Activated naive CD8-positive, alpha-beta T cell treated with anti-CD3 and anti-CD28 coated beads, Interleukin-2, amount 50 U/mL, for 24 hours (primary cell): Measurements from ENCODE around the gene ANKH.
"Not testable (repeated sequence)": the region's sequence is repeated elsewhere in the genome, so short reads cannot be mapped to it uniquely, and the experiment has no call there.

Source experiments
- ATAC-seq: fragments of 150-1000 bp; cut with Tn5 transposase; one replicate; pipeline ENCODE4 v1.10.0; 2021
- DNase-seq: peaks from one replicate; pipeline ENCODE4 v3.0.0; 2021
- H3K27ac Mint-ChIP-seq: one replicate; pipeline ENCODE4 v1.8.0; 2021; ENCODE audit warnings: mild to moderate bottlenecking, mixed read lengths
- H3K27me3 Mint-ChIP-seq: one replicate; pipeline ENCODE4 v1.8.0; 2021; ENCODE audit warnings: mixed read lengths
- H3K36me3 Mint-ChIP-seq: one replicate; pipeline ENCODE4 v1.8.0; 2021; ENCODE audit warnings: low read depth, mixed read lengths
- H3K4me1 Mint-ChIP-seq: one replicate; pipeline ENCODE4 v1.8.0; 2021; ENCODE audit warnings: mixed read lengths
- H3K4me3 Mint-ChIP-seq: one replicate; pipeline ENCODE4 v1.8.0; 2021; ENCODE audit warnings: mild to moderate bottlenecking, moderate library complexity, mixed read lengths
- H3K9me3 Mint-ChIP-seq: one replicate; pipeline ENCODE4 v1.8.0; 2021; ENCODE audit warnings: mixed read lengths

The ANKH gene

DNA sequence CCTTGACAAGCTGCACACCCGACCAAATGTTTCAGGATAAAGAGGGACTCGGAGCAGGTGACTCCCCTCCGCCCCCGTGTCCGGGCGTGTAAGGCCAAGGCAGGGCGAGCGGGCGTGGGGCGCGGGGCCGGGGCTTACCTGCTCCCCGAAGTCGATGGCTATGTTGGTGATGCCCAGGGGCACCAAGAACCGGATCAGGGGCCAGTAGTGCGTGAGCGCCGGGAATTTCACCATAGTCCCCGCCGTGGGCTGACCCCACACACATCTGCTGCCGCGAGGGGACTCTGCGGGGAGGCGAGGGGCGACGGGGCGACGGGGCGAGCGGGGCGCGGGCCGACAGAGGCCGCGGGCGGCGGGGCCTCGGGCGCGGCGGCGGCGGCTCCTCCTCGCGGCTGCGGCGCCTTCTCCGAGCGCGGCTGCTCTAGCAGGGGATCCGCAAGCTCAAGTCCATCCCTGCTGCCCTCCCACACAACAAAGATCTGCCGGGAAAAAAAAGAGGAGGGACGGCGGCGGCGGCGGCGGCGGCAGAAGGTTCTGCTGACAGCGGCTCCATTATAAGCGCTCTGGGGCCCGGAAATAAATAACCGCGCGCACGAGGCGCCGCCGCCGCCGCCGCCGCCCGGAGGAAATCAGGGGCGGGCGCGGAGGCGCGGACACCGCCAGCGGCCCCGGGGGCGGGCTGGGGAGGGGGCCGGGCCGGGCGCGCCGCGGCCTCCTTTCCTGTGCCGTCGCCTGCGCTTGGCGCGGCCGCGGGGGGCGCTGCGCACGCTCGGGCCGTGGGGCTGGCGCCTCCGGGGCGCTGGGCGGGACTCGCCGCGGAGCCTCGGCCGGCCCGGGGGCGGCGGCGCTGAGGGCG is at the start of gene ANKH:
Gene ANKH (minus strand): TSS at position 565 of the 856 bp plus-strand sequence. CDS start 331 bp downstream, at position 234.
- no peaks in the 10 kb centered on the region for H3K27me3 Mint-ChIP-seq
- no peaks in the 10 kb centered on the region for H3K9me3 Mint-ChIP-seq
- H3K4me3 Mint-ChIP-seq = peak within 1 kb of the TSS; percentile 97
- peaks cover 30% of the 10 kb centered on the region for H3K4me1 Mint-ChIP-seq
- peak; percentile 82 for ATAC-seq
- DNase-seq = peak; percentile 84
- peaks cover 13% of the 10 kb centered on the region for H3K36me3 Mint-ChIP-seq
- peak within 1 kb of the TSS; percentile 92 for H3K27ac Mint-ChIP-seq

DNA sequence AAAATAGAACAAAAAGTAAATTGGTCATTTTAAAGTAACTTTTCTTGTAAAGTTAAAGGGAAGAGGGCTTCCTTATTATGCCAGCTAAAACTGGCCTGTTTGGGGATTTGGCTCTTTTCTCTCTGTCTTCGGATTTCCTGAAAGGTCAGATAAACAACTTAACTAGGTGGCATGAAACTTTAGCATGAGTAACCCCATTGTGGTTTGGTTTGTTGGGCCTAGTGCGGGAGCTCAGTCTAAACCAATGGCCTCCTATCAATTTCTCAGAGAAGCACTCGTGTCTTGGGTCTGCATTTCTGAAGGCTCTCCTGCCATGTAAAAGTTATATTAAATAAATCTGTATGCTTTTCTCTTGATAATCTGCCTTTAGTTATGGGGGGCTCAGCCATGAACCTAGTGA is 48.5 kb upstream of the ANKH start:
- peak overlapping the region; percentile 78 for H3K27ac Mint-ChIP-seq

DNA sequence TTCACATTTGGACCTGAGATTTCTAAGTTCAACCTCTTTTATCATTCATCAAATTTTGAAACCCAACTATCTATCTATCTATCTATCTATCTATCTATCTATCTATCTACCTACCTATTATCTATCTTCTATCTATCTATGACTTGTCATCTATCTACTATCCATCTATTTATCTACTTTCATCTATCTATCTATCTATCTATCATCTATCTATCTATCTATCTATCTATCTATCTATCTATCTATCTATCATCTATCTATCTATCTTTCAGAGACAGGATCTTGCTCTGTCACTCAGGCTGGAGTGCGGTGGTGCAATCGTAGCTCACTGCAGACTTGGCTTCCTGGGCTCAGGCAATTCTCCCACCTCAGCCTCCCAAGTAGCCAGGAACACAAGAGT is 47.5 kb upstream of the ANKH start:
- not testable (repeated sequence) for H3K4me3 Mint-ChIP-seq, DNase-seq, H3K27me3 Mint-ChIP-seq, H3K27ac Mint-ChIP-seq, H3K36me3 Mint-ChIP-seq, ATAC-seq
- H3K4me1 Mint-ChIP-seq = peaks cover 52% of the 10 kb centered on the region
- peaks cover 13% of the 10 kb centered on the region for H3K9me3 Mint-ChIP-seq

More for the DNA sequence above, 48.5 kb upstream of the ANKH start:
- ATAC-seq (peak; percentile 30), DNase-seq (no peak)
- Mint-ChIP-seq H3K36me3 (no peaks in the 10 kb centered on the region), H3K9me3 (peaks cover 13% of the 10 kb centered on the region), H3K4me3 (no peak overlapping the region), H3K27me3 (peaks cover 1% of the 10 kb centered on the region), H3K4me1 (peaks cover 51% of the 10 kb centered on the region)

DNA sequence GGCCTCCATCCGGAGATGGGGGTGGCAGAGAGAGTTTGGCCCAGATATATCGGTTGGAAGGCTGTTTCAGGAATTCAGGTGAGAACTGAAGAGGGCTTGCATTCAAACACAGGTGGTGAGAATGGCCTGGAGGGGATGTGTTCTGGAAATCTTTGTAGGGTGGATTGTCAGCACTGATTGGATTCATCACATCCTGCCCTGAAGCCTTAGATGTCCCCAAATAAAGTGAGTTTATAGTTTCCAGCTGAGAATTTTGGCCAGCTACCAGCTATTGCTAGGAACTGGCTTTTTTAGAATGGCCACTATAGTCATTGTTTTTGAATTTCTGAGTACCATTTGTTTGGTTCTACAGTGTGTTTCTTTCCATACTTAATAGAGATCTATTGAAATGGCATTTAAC is 46.1 kb upstream of the ANKH start:
- H3K9me3 Mint-ChIP-seq = peaks cover 13% of the 10 kb centered on the region
- H3K27ac Mint-ChIP-seq = no peak overlapping the region
- ATAC-seq (no peak), DNase-seq (no peak)
- no peak overlapping the region for H3K4me3 Mint-ChIP-seq
- H3K4me1 Mint-ChIP-seq = peaks cover 50% of the 10 kb centered on the region
- peaks cover 3% of the 10 kb centered on the region for H3K27me3 Mint-ChIP-seq
- no peaks in the 10 kb centered on the region for H3K36me3 Mint-ChIP-seq

DNA sequence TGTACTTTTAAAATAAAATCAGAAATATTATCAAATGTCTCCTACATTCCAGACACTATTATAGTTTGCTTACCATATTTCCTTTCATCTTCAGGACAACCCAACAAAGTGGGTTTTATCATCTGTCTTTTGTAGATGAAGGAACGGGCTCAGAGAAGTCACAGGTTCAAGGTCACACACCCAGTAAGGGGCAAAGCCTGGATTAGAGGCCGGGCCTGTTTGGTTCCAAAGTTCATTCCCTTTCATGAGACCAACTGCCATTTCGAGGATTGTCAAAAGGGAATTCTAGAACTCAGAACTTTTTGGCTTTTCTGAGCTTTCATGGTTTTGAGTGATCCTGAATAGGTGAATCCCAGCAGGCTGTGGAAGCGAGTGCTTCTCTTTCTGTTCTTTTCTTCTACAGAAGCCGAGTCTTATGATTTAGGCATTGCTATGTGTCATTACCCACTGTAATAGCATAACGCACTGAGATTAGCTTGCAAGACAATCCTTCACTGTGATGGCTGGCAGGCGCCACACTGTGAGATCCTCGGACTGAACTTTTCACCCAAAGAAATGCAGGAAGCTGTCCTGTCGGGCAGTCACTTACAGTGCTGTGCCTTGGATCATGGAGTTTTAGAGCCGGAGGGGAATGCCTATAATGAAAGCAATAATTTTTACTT is 43.8 kb upstream of the ANKH start:
- peaks cover 3% of the 10 kb centered on the region for H3K27me3 Mint-ChIP-seq
- no peak overlapping the region for H3K27ac Mint-ChIP-seq
- peaks cover 13% of the 10 kb centered on the region for H3K9me3 Mint-ChIP-seq
- no peak for ATAC-seq
- H3K4me1 Mint-ChIP-seq = peaks cover 29% of the 10 kb centered on the region
- no peak overlapping the region for H3K4me3 Mint-ChIP-seq
- no peak for DNase-seq
- no peaks in the 10 kb centered on the region for H3K36me3 Mint-ChIP-seq

DNA sequence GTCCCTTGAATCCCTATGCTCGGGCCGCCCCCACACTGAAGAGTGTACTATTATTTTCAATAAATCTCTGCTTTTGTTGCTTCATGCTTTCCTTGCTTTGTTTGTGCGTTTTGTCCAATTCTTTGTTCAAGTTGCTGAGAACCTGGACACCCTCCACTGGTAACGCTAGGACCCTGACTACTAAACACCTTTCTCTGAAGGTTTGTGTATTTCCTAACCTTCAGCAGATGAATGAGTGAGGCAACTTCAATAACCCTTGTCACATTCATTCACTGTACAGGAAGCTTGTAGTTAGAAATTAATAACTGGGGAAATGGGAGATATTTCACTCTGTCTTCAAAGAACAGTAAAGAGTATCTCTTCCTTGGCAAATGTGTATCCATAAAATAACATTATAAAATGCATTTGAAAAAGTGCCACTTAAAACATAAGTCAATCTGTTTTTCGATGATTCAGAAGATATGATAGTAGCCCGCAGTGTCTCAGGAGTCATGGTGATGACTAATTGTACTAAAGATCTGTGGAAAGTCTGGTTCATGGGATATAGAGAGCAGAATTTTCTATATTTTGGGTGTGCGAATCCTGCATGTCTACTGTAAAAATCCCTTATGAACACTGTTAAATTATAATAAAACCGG is 43.2 kb upstream of the ANKH start:
- ATAC-seq (peak; percentile 94), DNase-seq (no peak)
- H3K27ac Mint-ChIP-seq = peak overlapping the region; percentile 73
- H3K4me3 Mint-ChIP-seq = peak overlapping the region; percentile 6
- peaks cover 3% of the 10 kb centered on the region for H3K27me3 Mint-ChIP-seq
- peaks cover 13% of the 10 kb centered on the region for H3K9me3 Mint-ChIP-seq
- peaks cover 22% of the 10 kb centered on the region for H3K4me1 Mint-ChIP-seq
- no peaks in the 10 kb centered on the region for H3K36me3 Mint-ChIP-seq

DNA sequence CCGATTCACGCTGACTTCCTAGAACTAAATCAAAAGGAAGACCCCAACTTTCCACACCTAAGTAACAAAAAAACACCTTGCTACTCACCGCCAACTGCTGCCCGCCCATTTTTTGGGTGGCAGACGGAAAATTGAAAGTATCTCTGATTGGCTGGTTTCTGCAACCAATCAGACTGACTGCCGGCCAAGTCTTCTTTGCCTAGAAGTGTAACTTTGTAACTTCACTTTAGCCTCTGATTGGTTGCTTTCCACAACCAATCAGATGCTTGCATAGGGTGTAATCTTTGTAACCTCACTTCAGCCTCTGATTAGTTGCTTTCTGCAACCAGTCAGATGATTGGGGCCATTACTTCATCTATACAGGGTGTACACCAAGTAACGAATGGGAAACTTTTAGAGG is 42.6 kb upstream of the ANKH start:
- peaks cover 19% of the 10 kb centered on the region for H3K4me1 Mint-ChIP-seq
- no peak overlapping the region for H3K4me3 Mint-ChIP-seq
- DNase-seq (no peak), ATAC-seq (no peak)
- H3K9me3 Mint-ChIP-seq = peaks cover 12% of the 10 kb centered on the region
- peaks cover 3% of the 10 kb centered on the region for H3K27me3 Mint-ChIP-seq
- no peaks in the 10 kb centered on the region for H3K36me3 Mint-ChIP-seq
- H3K27ac Mint-ChIP-seq = no peak overlapping the region

DNA sequence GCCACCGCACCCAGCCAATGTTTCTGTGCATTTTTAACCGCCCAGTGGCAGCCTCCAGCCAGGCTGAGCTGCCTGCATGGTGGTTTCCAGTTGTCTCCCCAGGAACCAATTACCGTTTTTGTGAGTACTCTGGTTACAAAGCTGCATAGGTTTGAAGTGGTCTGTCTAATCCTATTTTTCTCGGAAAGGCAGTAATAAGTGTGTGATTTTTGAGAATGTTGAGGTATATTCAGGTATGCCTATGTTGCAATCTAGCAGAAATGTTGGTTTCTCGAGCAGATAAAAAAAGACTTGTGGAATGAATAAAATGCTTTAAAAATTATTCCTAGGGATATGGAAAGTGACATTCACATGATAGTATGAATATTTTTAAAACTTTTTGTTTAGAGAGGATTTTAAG is 41.5 kb upstream of the ANKH start:
- Mint-ChIP-seq H3K4me3 (no peak overlapping the region), H3K27me3 (peaks cover 3% of the 10 kb centered on the region), H3K27ac (no peak overlapping the region), H3K4me1 (peaks cover 19% of the 10 kb centered on the region), H3K36me3 (no peaks in the 10 kb centered on the region), H3K9me3 (peaks cover 8% of the 10 kb centered on the region)
- ATAC-seq (no peak), DNase-seq (no peak)

DNA sequence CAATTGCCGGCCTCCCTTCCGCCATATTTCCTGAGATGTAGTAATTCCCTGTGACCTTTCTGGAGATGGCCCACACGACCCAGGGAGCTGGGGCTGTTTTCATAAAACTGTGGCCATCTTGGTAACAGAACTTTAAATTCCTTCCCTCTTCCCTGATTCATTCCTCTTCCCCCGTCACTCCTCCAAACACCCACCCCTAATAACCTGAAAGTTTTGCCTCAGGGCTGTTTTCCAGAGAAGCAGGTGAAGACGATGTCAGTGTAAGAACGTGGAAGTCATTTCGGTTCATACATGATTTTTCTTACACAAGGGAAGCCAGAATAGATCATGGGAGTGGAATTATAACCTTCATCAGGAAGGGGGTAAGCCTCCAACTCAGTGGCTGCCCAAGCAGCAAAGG is 40.6 kb upstream of the ANKH start:
- H3K9me3 Mint-ChIP-seq = peaks cover 7% of the 10 kb centered on the region
- no peak overlapping the region for H3K4me3 Mint-ChIP-seq
- H3K27ac Mint-ChIP-seq = no peak overlapping the region
- peaks cover 3% of the 10 kb centered on the region for H3K27me3 Mint-ChIP-seq
- H3K36me3 Mint-ChIP-seq = no peaks in the 10 kb centered on the region
- DNase-seq = no peak
- no peak for ATAC-seq
- H3K4me1 Mint-ChIP-seq = peaks cover 19% of the 10 kb centered on the region

DNA sequence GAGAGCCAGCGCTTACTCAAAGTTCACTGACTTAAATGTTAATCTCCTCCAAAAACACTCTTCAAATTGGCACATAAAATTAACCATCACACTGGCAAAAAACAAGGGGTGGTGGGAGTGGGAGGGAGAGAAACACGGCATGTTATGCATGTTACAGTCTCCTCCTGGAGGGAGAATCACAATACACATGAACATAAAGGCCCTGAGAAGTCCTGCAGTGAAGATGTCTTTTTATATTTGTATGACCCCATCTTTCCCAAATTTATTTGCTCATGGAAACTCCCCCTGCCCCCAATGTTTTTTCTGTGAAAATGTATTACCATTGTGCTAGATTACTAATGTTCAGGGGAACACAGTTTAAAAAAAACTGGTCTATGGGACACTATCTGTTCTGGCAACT is 37.8 kb upstream of the ANKH start:
- Mint-ChIP-seq H3K27me3 (peaks cover 3% of the 10 kb centered on the region), H3K4me3 (no peak overlapping the region), H3K9me3 (no peaks in the 10 kb centered on the region), H3K36me3 (no peaks in the 10 kb centered on the region), H3K27ac (no peak overlapping the region), H3K4me1 (peaks cover 11% of the 10 kb centered on the region)
- no peak for ATAC-seq
- DNase-seq = no peak

DNA sequence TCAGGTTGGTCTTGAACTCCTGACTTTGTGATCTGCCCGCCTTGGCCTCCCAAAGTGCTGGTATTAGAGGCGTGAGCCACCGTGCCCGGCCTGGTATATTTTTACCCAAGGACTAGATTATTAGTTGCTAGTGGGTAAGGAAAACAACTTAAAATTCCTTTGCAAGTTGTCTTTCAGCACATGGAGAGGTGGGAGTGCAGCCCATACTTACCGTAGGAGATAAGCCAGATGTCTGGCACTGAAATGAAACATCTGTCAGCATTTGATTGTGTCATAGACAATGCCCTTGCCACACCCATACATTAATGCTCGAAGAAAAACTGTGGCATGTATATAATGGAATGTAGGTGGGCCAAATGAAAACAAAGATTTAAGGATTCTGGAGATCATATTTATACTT is 36.6 kb upstream of the ANKH start:
- Mint-ChIP-seq H3K27ac (no peak overlapping the region), H3K27me3 (peaks cover 3% of the 10 kb centered on the region), H3K36me3 (no peaks in the 10 kb centered on the region), H3K9me3 (no peaks in the 10 kb centered on the region), H3K4me3 (no peak overlapping the region), H3K4me1 (peaks cover 7% of the 10 kb centered on the region)
- DNase-seq = no peak
- no peak for ATAC-seq

DNA sequence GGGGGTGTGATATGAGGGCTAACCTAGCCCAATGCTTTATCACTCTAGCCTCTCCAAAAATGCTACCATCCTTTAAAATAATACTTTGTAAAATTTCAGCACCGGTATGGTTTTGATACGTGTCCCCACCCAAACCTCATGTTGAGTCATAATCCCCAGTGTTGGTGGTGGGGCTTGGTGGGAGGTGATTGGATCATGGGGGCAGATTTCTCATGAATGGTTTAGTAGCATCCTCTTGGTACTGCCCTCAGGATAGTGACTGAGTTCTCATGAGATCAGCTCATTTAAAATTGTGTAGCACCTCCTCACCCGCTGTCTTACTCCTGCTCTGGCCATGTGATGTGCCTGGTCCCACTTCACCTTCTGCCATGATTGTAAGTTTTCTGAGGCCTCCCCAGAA is 35.0 kb upstream of the ANKH start:
- peak; percentile 33 for DNase-seq
- Mint-ChIP-seq H3K9me3 (no peaks in the 10 kb centered on the region), H3K4me3 (no peak overlapping the region), H3K36me3 (no peaks in the 10 kb centered on the region), H3K27ac (no peak overlapping the region), H3K27me3 (peaks cover 2% of the 10 kb centered on the region), H3K4me1 (peaks cover 7% of the 10 kb centered on the region)
- peak; percentile 90 for ATAC-seq

DNA sequence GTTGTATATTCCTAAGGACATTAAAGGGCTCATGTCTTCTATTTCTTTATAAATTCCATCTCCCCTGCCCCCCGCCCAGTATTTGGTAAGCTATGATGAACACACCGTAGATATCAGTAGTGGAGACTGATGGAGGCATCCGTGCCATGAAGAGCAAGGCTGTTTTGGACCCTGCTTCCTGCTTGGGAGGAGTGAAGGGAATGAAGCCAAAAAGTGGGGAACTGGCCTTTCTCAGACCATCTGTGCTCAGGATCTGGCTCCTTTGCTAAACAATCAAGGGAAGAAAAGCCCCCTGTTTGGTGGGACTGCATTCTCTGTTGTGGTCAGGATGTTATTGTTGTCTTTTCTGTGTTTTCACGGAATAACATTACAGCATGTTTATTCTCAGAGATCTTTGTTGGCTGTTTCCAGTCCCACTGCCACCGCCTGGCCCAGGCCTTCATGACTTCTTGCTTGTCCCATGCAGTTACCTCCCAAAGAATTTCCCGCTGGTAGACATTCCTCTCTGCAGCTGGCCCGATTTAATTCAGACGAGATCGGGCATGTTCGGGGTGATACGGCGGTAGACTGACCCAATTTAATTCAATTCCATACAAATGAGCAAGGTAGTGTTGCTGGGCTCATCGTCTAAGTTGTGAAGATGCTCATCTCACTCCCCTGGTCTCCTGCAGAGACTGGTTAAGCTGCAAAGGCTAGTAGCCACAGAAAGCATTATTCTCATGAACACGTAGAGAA is 31.4 kb upstream of the ANKH start:
- no peaks in the 10 kb centered on the region for H3K36me3 Mint-ChIP-seq
- H3K4me3 Mint-ChIP-seq = no peak overlapping the region
- ATAC-seq = no peak
- H3K27ac Mint-ChIP-seq = no peak overlapping the region
- DNase-seq = no peak
- H3K9me3 Mint-ChIP-seq = no peaks in the 10 kb centered on the region
- peaks cover 7% of the 10 kb centered on the region for H3K4me1 Mint-ChIP-seq
- no peaks in the 10 kb centered on the region for H3K27me3 Mint-ChIP-seq

DNA sequence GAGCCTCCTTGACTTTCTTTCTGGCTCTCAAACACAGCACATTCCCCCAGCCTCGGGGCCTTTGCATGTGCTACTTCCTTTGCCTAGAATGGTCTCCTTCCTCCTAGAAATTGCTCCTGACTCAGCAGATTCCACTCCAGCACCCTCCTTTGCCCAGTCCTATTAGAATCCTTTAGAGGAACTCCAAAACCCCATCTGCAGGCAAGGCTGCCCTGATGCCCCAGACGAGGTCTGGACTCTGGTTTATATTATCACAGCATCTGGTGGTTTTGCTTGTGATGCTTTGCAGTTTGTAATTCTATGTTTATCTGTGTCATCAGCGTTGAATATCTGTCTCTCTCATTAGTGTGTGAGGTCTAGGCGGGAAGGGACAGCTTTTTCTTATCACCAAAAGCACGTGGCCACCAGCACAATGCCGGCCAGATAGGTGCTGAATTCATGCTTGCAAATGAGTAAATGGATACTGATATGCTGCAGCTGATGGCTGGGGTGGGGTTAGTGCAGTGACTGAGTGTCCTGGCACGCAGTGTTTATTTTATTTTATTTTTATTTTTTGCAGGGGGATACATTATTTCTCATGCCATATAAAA is 30.0 kb upstream of the ANKH start:
- DNase-seq = no peak
- no peaks in the 10 kb centered on the region for H3K27me3 Mint-ChIP-seq
- H3K36me3 Mint-ChIP-seq = no peaks in the 10 kb centered on the region
- no peak overlapping the region for H3K27ac Mint-ChIP-seq
- no peak for ATAC-seq
- H3K4me1 Mint-ChIP-seq = peaks cover 4% of the 10 kb centered on the region
- H3K9me3 Mint-ChIP-seq = no peaks in the 10 kb centered on the region
- no peak overlapping the region for H3K4me3 Mint-ChIP-seq
